ENCODE measurements around the gene KCNMA1.
"Not testable (repeated sequence)": the region's sequence is repeated elsewhere in the genome, so short reads cannot be mapped to it uniquely, and the experiment has no call there.

Gene KCNMA1

GRCh38 chr10:77348751-77349150 lies 288.9 kb downstream of the KCNMA1 start:
- H3K27ac ChIP-seq, result no peak overlapping the region
- no peak overlapping the region for H3K4me3 ChIP-seq
- no peaks in the 10 kb centered on the region for H3K36me3 ChIP-seq
- no peaks in the 10 kb centered on the region for H3K9me3 ChIP-seq (replicated peaks in 1 of 11)
- no peak for TF ChIP-seq Cebpa-rat (IDR thresholded peaks at IDR 0.05)
- no peak overlapping the region for H3K9ac ChIP-seq
- no peaks in the 10 kb centered on the region for H3K27me3 ChIP-seq
- peaks cover 0 to 20% (median 0%) of the 10 kb centered on the region in 10 experiments; a peak in 8 of 20 replicates for H3K4me1 ChIP-seq
- no peak overlapping the region for H3K4me2 ChIP-seq
- H4K20me1 ChIP-seq, result peaks cover 0 to 94% (median 0%) of the 10 kb centered on the region in 11 experiments; a peak in 2 of 22 replicates

- Histone ChIP-seq H3K4me3 (no peak overlapping the region), H3K27ac (no peak overlapping the region), H3K27me3 (no peaks in the 10 kb centered on the region), H3K9ac (no peak overlapping the region), H3K4me2 (no peak overlapping the region), H3K36me3 (no peaks in the 10 kb centered on the region), H3K9me3 (replicated peaks in 1 of 11) (no peaks in the 10 kb centered on the region), H4K20me1 (peaks cover 0 to 98% (median 0%) of the 10 kb centered on the region in 11 experiments; a peak in 2 of 22 replicates), H3K4me1 (peaks cover 0 to 20% (median 0%) of the 10 kb centered on the region in 10 experiments; a peak in 8 of 20 replicates)
- no peak for TF ChIP-seq Cebpa-rat (IDR thresholded peaks at IDR 0.05)
Observed at GRCh38 chr10:77348082-77348481, 289.5 kb downstream of the KCNMA1 start.

- Histone ChIP-seq H3K36me3 (no peaks in the 10 kb centered on the region), H3K4me1 (peaks cover 0 to 20% (median 0%) of the 10 kb centered on the region in 10 experiments; a peak in 8 of 20 replicates), H3K4me2 (no peak overlapping the region), H3K27me3 (no peaks in the 10 kb centered on the region), H4K20me1 (peaks cover 0 to 98% (median 0%) of the 10 kb centered on the region in 11 experiments; a peak in 2 of 22 replicates), H3K27ac (no peak overlapping the region), H3K9ac (no peak overlapping the region), H3K4me3 (no peak overlapping the region), H3K9me3 (replicated peaks in 1 of 11) (no peaks in the 10 kb centered on the region)
- no peak for TF ChIP-seq Cebpa-rat (IDR thresholded peaks at IDR 0.05)
Observed at GRCh38 chr10:77347052-77347451, 290.6 kb downstream of the KCNMA1 start.

- Histone ChIP-seq H3K4me2 (no peak overlapping the region), H3K27me3 (no peaks in the 10 kb centered on the region), H3K4me3 (no peak overlapping the region), H3K9me3 (replicated peaks in 1 of 11) (peaks cover 7 to 10% (median 9%) of the 10 kb centered on the region in 11 experiments; a peak in 21 of 22 replicates), H3K4me1 (no peaks in the 10 kb centered on the region), H3K9ac (no peak overlapping the region), H4K20me1 (peaks cover 0 to 92% (median 0%) of the 10 kb centered on the region in 11 experiments; a peak in 2 of 22 replicates), H3K36me3 (no peaks in the 10 kb centered on the region), H3K27ac (no peak overlapping the region)
- TF ChIP-seq Cebpa-rat (IDR thresholded peaks at IDR 0.05), result no peak
Observed at GRCh38 chr10:77341055-77341454, 296.6 kb downstream of the KCNMA1 start.

- Histone ChIP-seq H4K20me1 (peaks cover 0 to 93% (median 0%) of the 10 kb centered on the region in 11 experiments; a peak in 2 of 22 replicates), H3K9me3 (replicated peaks in 1 of 11) (peaks cover 7 to 10% (median 9%) of the 10 kb centered on the region in 11 experiments; a peak in 21 of 22 replicates)
- not testable (repeated sequence) for H3K4me3 ChIP-seq, H3K27me3 ChIP-seq, H3K36me3 ChIP-seq, H3K4me2 ChIP-seq, H3K4me1 ChIP-seq, H3K27ac ChIP-seq, H3K9ac ChIP-seq
Observed at GRCh38 chr10:77339872-77340271, 297.7 kb downstream of the KCNMA1 start.

- TF ChIP-seq Cebpa-rat (IDR thresholded peaks at IDR 0.05), result no peak
- Histone ChIP-seq H3K9ac (no peak overlapping the region), H3K4me3 (no peak overlapping the region), H3K4me1 (no peaks in the 10 kb centered on the region), H3K9me3 (replicated peaks in 1 of 11) (peaks cover 7 to 10% (median 9%) of the 10 kb centered on the region in 11 experiments; a peak in 21 of 22 replicates), H3K4me2 (no peak overlapping the region), H3K36me3 (no peaks in the 10 kb centered on the region), H3K27ac (no peak overlapping the region), H3K27me3 (no peaks in the 10 kb centered on the region), H4K20me1 (peaks cover 0 to 93% (median 0%) of the 10 kb centered on the region in 11 experiments; a peak in 2 of 22 replicates)
Observed at GRCh38 chr10:77339166-77339565, 298.4 kb downstream of the KCNMA1 start.

- TF ChIP-seq Cebpa-rat (IDR thresholded peaks at IDR 0.05), result no peak
- H3K9me3 ChIP-seq (replicated peaks in 1 of 11), result peaks cover 7 to 10% (median 9%) of the 10 kb centered on the region in 11 experiments; a peak in 21 of 22 replicates
Observed at GRCh38 chr10:77338143-77338542, 299.5 kb downstream of the KCNMA1 start.

GRCh38 chr10:77334501-77334900 lies 303.1 kb downstream of the KCNMA1 start:
- Histone ChIP-seq H4K20me1 (peaks cover 0 to 100% (median 0%) of the 10 kb centered on the region in 11 experiments; a peak in 4 of 22 replicates), H3K9me3 (replicated peaks in 1 of 11) (peaks cover 3 to 6% (median 4%) of the 10 kb centered on the region in 11 experiments; a peak in 21 of 22 replicates), H3K27me3 (no peaks in the 10 kb centered on the region), H3K36me3 (no peaks in the 10 kb centered on the region), H3K9ac (no peak overlapping the region), H3K4me1 (no peaks in the 10 kb centered on the region), H3K27ac (no peak overlapping the region), H3K4me3 (no peak overlapping the region), H3K4me2 (no peak overlapping the region)
- TF ChIP-seq Cebpa-rat (IDR thresholded peaks at IDR 0.05), result no peak

More at GRCh38 chr10:77338143-77338542, 299.5 kb downstream of the KCNMA1 start:
- Histone ChIP-seq H3K27me3 (no peaks in the 10 kb centered on the region), H4K20me1 (peaks cover 0 to 93% (median 0%) of the 10 kb centered on the region in 11 experiments; a peak in 2 of 22 replicates), H3K4me1 (no peaks in the 10 kb centered on the region), H3K4me2 (no peak overlapping the region), H3K4me3 (no peak overlapping the region), H3K36me3 (no peaks in the 10 kb centered on the region), H3K27ac (no peak overlapping the region), H3K9ac (no peak overlapping the region)

- H4K20me1 ChIP-seq, result peaks cover 0 to 100% (median 0%) of the 10 kb centered on the region in 11 experiments; a peak in 4 of 22 replicates
- no peaks in the 10 kb centered on the region for H3K27me3 ChIP-seq
- no peaks in the 10 kb centered on the region for H3K4me1 ChIP-seq
- H3K27ac ChIP-seq, result no peak overlapping the region
- no peaks in the 10 kb centered on the region for H3K36me3 ChIP-seq
- no peaks in the 10 kb centered on the region for H3K9me3 ChIP-seq (replicated peaks in 1 of 11)
- H3K4me3 ChIP-seq, result no peak overlapping the region
- no peak overlapping the region for H3K4me2 ChIP-seq
- H3K9ac ChIP-seq, result no peak overlapping the region
- TF ChIP-seq Cebpa-rat (IDR thresholded peaks at IDR 0.05), result no peak
Observed at GRCh38 chr10:77333610-77334340, 303.8 kb downstream of the KCNMA1 start.

Measured in BLaER1 treated with 17β-estradiol and CSF1 and Interleukin-3, amounts not matched to agents 10 nM and 100 nM (cell line).